ENCODE data around the gene PPM1N. TPM values are rescaled to one million over a fixed set of nuclear protein-coding genes. Genes with fewer than 3 reads are reported as not detected.

The PPM1N gene
- total RNA-seq, 4 donors from 2014 or later: 1.5 to 1.7 TPM; not detected in 2

GRCh38 chr19:45468159-45468651 is 30.0 kb upstream of the PPM1N start:
- no peak for TF ChIP-seq POLR2A (IDR thresholded peaks at IDR 0.05)
- TF ChIP-seq, protein P1, sequence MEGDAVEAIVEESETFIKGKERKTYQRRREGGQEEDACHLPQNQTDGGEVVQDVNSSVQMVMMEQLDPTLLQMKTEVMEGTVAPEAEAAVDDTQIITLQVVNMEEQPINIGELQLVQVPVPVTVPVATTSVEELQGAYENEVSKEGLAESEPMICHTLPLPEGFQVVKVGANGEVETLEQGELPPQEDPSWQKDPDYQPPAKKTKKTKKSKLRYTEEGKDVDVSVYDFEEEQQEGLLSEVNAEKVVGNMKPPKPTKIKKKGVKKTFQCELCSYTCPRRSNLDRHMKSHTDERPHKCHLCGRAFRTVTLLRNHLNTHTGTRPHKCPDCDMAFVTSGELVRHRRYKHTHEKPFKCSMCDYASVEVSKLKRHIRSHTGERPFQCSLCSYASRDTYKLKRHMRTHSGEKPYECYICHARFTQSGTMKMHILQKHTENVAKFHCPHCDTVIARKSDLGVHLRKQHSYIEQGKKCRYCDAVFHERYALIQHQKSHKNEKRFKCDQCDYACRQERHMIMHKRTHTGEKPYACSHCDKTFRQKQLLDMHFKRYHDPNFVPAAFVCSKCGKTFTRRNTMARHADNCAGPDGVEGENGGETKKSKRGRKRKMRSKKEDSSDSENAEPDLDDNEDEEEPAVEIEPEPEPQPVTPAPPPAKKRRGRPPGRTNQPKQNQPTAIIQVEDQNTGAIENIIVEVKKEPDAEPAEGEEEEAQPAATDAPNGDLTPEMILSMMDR (IDR thresholded peaks at IDR 0.05): peak in 2 of 6 experiments; percentile 3 to 19

GRCh38 chr19:45468803-45469131 is 29.5 kb upstream of the PPM1N start:
- no peaks in the 10 kb centered on the region for H3K27me3 ChIP-seq
- peaks cover 0 to 22% (median 12%) of the 10 kb centered on the region in 4 donors for H3K4me1 ChIP-seq
- H3K9me3 ChIP-seq: no peaks in the 10 kb centered on the region

More at GRCh38 chr19:45468159-45468651, 30.0 kb upstream of the PPM1N start:
- DNase-seq: peak in 2 of 3 donors; percentile 63 to 69
- no peaks in the 10 kb centered on the region for H3K27me3 ChIP-seq
- no peaks in the 10 kb centered on the region for H3K9me3 ChIP-seq
- peaks cover 0 to 22% (median 12%) of the 10 kb centered on the region in 4 donors for H3K4me1 ChIP-seq
- H3K27ac ChIP-seq: peak overlapping the region; percentile 86 to 96 (median 94)
- H3K36me3 ChIP-seq: no peaks in the 10 kb centered on the region
- peak overlapping the region; percentile 36 to 78 (median 64) for H3K4me3 ChIP-seq

GRCh38 chr19:45469132-45469944 is 28.9 kb upstream of the PPM1N start:
- Histone ChIP-seq H3K36me3 (no peaks in the 10 kb centered on the region), H3K27me3 (no peaks in the 10 kb centered on the region), H3K27ac (peak overlapping the region; percentile 86 to 96 (median 94)), H3K9me3 (no peaks in the 10 kb centered on the region), H3K4me3 (peak overlapping the region; percentile 36 to 78 (median 64)), H3K4me1 (peaks cover 0 to 22% (median 12%) of the 10 kb centered on the region in 4 donors)
- DNase-seq: peak; percentile 93 to 97 (median 96)
- TF ChIP-seq POLR2A (IDR thresholded peaks at IDR 0.05): peak; percentile 37 to 52
- TF ChIP-seq, protein P1 (IDR thresholded peaks at IDR 0.05): no peak

More at GRCh38 chr19:45468803-45469131, 29.5 kb upstream of the PPM1N start:
- peak in 1 of 3 donors; percentile 58 for DNase-seq
- Histone ChIP-seq H3K4me3 (peak overlapping the region; percentile 36 to 78 (median 64)), H3K36me3 (no peaks in the 10 kb centered on the region), H3K27ac (peak overlapping the region; percentile 86 to 96 (median 94))
- TF ChIP-seq, protein P1 (IDR thresholded peaks at IDR 0.05): no peak
- no peak for TF ChIP-seq POLR2A (IDR thresholded peaks at IDR 0.05)

DNA sequence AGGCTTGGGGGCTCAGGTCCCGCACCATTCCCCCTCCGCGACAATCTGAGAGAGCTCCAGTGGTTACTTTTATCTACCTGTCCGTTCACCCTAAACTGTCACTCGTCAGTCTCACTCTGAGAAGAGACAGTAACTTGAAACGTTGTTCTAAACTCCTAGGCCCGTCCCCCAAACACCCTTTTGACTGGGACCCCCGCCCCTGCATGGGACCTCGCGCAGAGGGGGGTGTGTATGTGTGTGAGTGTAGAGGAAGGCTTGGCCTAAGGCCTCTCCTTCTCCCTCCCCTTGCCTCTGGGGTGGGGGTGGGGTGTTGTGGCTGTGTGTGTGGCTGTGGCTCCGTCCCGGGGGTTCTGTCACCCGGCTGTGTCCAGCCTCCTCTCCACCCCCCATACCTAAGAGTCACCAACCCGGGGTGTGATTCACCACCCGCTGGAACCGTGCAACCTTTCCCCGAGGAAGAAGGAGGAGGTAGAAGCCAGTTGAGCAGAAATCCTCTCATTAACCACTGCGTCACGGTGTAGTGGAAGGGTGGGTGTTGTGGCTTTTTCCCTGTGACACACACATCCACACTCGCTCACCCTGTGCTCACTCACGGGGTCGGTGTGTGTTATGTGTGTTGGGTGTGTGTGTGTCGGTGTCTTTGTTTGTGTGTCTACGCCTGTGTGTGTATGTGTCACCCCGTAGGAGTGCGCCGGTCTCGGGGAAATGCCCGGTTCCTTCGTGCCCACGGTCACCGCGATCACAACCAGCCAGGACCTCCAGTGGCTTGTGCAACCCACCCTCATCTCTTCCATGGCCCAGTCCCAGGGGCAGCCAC is 28.1 kb upstream of the PPM1N start:
- H3K27me3 ChIP-seq: no peaks in the 10 kb centered on the region
- TF ChIP-seq, protein P1 (IDR thresholded peaks at IDR 0.05): no peak
- TF ChIP-seq POLR2A (IDR thresholded peaks at IDR 0.05): no peak
- H3K4me1 ChIP-seq: peaks cover 0 to 22% (median 12%) of the 10 kb centered on the region in 4 donors
- H3K9me3 ChIP-seq: no peaks in the 10 kb centered on the region
- no peak for DNase-seq
- H3K4me3 ChIP-seq: peak overlapping the region; percentile 36 to 78 (median 64)
- H3K36me3 ChIP-seq: no peaks in the 10 kb centered on the region
- H3K27ac ChIP-seq: peak overlapping the region; percentile 86 to 96 (median 94)

DNA sequence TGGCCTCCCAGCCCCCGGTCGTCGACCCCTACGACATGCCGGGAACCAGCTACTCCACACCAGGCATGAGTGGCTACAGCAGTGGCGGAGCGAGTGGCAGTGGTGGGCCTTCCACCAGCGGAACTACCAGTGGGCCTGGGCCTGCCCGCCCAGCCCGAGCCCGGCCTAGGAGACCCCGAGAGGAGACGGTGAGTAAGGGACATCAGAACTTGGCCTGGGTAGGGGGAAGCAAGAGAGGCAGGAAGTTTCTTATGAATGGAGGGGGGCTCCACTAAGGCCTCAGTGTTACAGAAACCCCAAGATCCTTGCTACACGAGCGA is 27.5 kb upstream of the PPM1N start:
- H3K4me1 ChIP-seq: peaks cover 0 to 22% (median 12%) of the 10 kb centered on the region in 4 donors
- H3K27me3 ChIP-seq: no peaks in the 10 kb centered on the region
- no peaks in the 10 kb centered on the region for H3K36me3 ChIP-seq
- H3K27ac ChIP-seq: no peak overlapping the region
- H3K4me3 ChIP-seq: no peak overlapping the region
- TF ChIP-seq, protein P1 (IDR thresholded peaks at IDR 0.05): no peak
- no peak for TF ChIP-seq POLR2A (IDR thresholded peaks at IDR 0.05)
- no peaks in the 10 kb centered on the region for H3K9me3 ChIP-seq
- no peak for DNase-seq

Data from Peyer's patch (tissue), 4 donors.